CD14-positive monocyte (primary cell): ENCODE measurements around the gene SMYD4. TPM values are rescaled to one million over a fixed set of nuclear protein-coding genes. Genes with fewer than 3 reads are reported as not detected.
A peak's percentile ranks its signal among the peaks of the same experiment; 100 is the strongest.

ENCODE experiments used
- DNase-seq, 3 donors: peaks; one replicate each; pipeline ENCODE4 v3.0.0-alpha.2; 2011 to 2022
- H2AFZ ChIP-seq: 2 replicates; pipeline ENCODE4 v1.6.0; 2012; ENCODE audit warnings: mild to moderate bottlenecking, low read depth, low read length, inconsistent platforms; ENCODE audit not compliant: insufficient read depth, poor library complexity, severe bottlenecking
- H3K27ac ChIP-seq, 2 donors: 1 replicate in 1 of 2; 2 replicates in 1 of 2; pipeline ENCODE4 v1.5.1; 2012 to 2013; ENCODE audit warnings: low read length in 2 of 2, control low read depth in 1 of 2, inconsistent platforms in 1 of 2, low read depth in 1 of 2, mild to moderate bottlenecking in 1 of 2
- H3K27me3 ChIP-seq, 2 donors: one replicate each; pipeline versions ENCODE4 v1.6.0 to v1.6.1; 2011 to 2013; ENCODE audit warnings: low read length in 2 of 2; ENCODE audit not compliant: control insufficient read depth in 2 of 2, insufficient read depth in 2 of 2
- H3K36me3 ChIP-seq, 2 donors: replicated peaks in 1 of 2; 1 replicate in 1 of 2; 2 replicates in 1 of 2; pipeline versions ENCODE4 v1.5.1 to v1.6.1; 2012 to 2013; ENCODE audit warnings: low read length in 2 of 2, control low read depth in 1 of 2, inconsistent platforms in 1 of 2, mild to moderate bottlenecking in 1 of 2; ENCODE audit not compliant: insufficient read depth in 2 of 2, control insufficient read depth in 1 of 2
- H3K4me1 ChIP-seq, 2 donors: 1 replicate in 1 of 2; 2 replicates in 1 of 2; pipeline versions ENCODE4 v1.5.1 to v1.6.1; 2012 to 2013; ENCODE audit warnings: low read length in 2 of 2, control low read depth in 1 of 2, inconsistent platforms in 1 of 2, mild to moderate bottlenecking in 1 of 2, moderate library complexity in 1 of 2; ENCODE audit not compliant: insufficient read depth in 2 of 2, control insufficient read depth in 1 of 2
- H3K4me2 ChIP-seq: replicated peaks from 2 replicates; pipeline ENCODE3; 2012; ENCODE audit warnings: low read length, moderate library complexity, mild to moderate bottlenecking; ENCODE audit not compliant: poor library complexity, severe bottlenecking; ENCODE audit errors: extremely low read depth
- H3K4me3 ChIP-seq, 3 experiments: fragments of 200-600 bp in 1 of 3; sonication (generic) in 1 of 3; replicated peaks in 1 of 3; 1 replicate in 2 of 3; 2 replicates in 1 of 3; pipeline ENCODE4 v1.5.1; 2011 to 2013; ENCODE audit warnings: low read length in 3 of 3, mild to moderate bottlenecking in 3 of 3, control low read depth in 2 of 3, low read depth in 2 of 3, inconsistent platforms in 1 of 3, moderate library complexity in 1 of 3
- H3K79me2 ChIP-seq: 2 replicates; pipeline ENCODE4 v1.6.0; 2012; ENCODE audit warnings: mild to moderate bottlenecking, control low read depth, inconsistent platforms, low read length, moderate library complexity; ENCODE audit not compliant: insufficient read depth
- H3K9ac ChIP-seq: 2 replicates; pipeline ENCODE4 v1.6.0; 2017; ENCODE audit warnings: low read length, mild to moderate bottlenecking; ENCODE audit not compliant: insufficient read depth, poor library complexity, severe bottlenecking
- H3K9me3 ChIP-seq, 2 donors: replicated peaks in 1 of 2; 1 replicate in 1 of 2; 2 replicates in 1 of 2; pipeline versions ENCODE4 v1.5.1 to v1.6.1; 2012 to 2013; ENCODE audit warnings: low read length in 2 of 2, control low read depth in 1 of 2; ENCODE audit not compliant: control insufficient read depth in 1 of 2, insufficient read depth in 1 of 2
- H4K20me1 ChIP-seq: 2 replicates; pipeline ENCODE4 v1.6.0; 2012; ENCODE audit warnings: mild to moderate bottlenecking, low read length, control low read depth, moderate library complexity; ENCODE audit not compliant: insufficient read depth
- H3K27ac Mint-ChIP-seq, 7 donors: one replicate each; pipeline ENCODE4 v1.8.0; 2020; ENCODE audit warnings: mild to moderate bottlenecking in 7 of 7, mixed read lengths in 7 of 7, moderate library complexity in 6 of 7, inconsistent platforms in 2 of 7
- H3K27me3 Mint-ChIP-seq, 3 donors: one replicate each; pipeline ENCODE4 v1.8.0; 2021 to 2022; ENCODE audit warnings: low read depth in 3 of 3, mild to moderate bottlenecking in 3 of 3, mixed read lengths in 3 of 3, moderate library complexity in 3 of 3, inconsistent platforms in 1 of 3
- H3K36me3 Mint-ChIP-seq, 2 donors: one replicate each; pipeline ENCODE4 v1.8.0; 2020; ENCODE audit warnings: mixed read lengths in 2 of 2, inconsistent platforms in 1 of 2, mild to moderate bottlenecking in 1 of 2
- H3K4me1 Mint-ChIP-seq: one replicate; pipeline ENCODE4 v1.8.0; 2020; ENCODE audit warnings: mild to moderate bottlenecking, mixed read lengths
- H3K4me3 Mint-ChIP-seq, 2 donors: one replicate each; pipeline ENCODE4 v1.8.0; 2020; ENCODE audit warnings: mild to moderate bottlenecking in 2 of 2, mixed read lengths in 2 of 2, moderate library complexity in 1 of 2
- H3K9me3 Mint-ChIP-seq, 7 donors: one replicate each; pipeline ENCODE4 v1.8.0; 2020 to 2022; ENCODE audit warnings: mixed read lengths in 7 of 7, mild to moderate bottlenecking in 6 of 7, moderate library complexity in 6 of 7, inconsistent platforms in 2 of 7
- WGBS: methylation state at CpG from one replicate; pipeline ENCODE4 v1.1.5; 2013; ENCODE audit warnings: missing lambda C conversion rate; ENCODE audit not compliant: insufficient coverage; 5-methylcytosine and 5-hydroxymethylcytosine counted together
- intact Hi-C, 2 donors: fragments of 100-400 bp; cut with micrococcal nuclease; formaldehyde crosslinking; loops; one replicate each; pipeline versions ENCODE4 v1.15.0 to v1.15.1; 2023
- polyA plus RNA-seq, 3 donors: library from polyadenylated mRNA; depleted of rRNA in 1 of 3; unstranded in 2 of 3; stranded (reverse) in 1 of 3; fragments of 300-500 nt in 2 of 3; fragments of >200 nt in 1 of 3; fragmentation: Illumina TruSeq in 2 of 3; gene quantifications; 1 replicate in 2 of 3; 2 replicates in 1 of 3; pipeline ENCODE4 v1.2.3, GENCODE V29; 2012 to 2021
- TF ChIP-seq, protein P1 (sequence below): fragments of 200-600 bp; IDR thresholded peaks from one replicate; pipeline ENCODE4 v1.8.0; 2022; ENCODE audit warnings: antibody characterized with exemption, mild to moderate bottlenecking

The SMYD4 gene
- polyA plus RNA-seq, 3 donors: 3.2 to 7.6 (median 6.1) TPM

DNA sequence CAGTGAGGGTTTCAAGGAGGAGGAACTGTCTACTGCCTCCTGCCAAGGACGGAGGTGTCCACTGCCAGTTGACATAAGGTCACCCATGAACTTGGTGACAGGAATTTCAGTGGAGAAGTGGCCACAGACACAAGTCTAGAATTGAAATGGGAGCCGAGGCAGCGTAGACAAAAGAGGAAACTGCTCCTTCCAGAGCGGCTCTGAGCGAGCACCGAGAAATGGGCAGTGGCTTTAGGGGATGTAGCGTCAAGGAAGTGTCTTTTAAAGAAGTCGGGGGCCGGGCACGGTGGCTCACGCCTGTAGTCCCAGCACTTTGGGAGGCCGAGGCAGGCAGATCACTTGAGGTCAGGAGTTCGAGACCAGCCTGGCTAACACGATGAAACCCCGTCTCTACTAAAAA, 70.9 kb downstream of the SMYD4 start:
- peak; percentile 73 to 77 (median 74) for DNase-seq
- H3K4me1 Mint-ChIP-seq: peaks cover 43% of the 10 kb centered on the region

DNA sequence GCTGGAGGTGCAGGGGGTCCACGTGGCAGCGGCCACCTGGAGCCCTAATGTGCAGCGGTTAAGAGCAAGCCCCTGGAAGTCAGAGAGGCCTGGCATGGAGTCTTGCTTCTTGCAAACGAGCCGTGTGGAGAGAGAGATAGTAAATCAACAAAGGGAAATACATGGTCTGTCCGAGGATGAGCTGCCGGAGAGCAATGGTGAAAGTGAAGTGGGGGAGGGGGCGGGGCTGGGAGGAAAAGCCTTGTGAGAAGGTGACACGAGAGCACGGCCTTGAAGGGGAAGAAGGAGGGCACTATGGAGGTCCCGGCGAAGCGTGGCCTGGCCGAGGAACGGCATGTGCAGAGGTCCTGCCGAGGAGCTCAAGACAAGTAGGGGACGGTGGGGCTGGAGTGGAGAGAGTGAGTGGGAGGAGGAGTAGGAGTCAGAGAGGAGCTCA, 73.9 kb downstream of the SMYD4 start:
- H3K4me3 Mint-ChIP-seq: no peak overlapping the region
- TF ChIP-seq, protein P1, sequence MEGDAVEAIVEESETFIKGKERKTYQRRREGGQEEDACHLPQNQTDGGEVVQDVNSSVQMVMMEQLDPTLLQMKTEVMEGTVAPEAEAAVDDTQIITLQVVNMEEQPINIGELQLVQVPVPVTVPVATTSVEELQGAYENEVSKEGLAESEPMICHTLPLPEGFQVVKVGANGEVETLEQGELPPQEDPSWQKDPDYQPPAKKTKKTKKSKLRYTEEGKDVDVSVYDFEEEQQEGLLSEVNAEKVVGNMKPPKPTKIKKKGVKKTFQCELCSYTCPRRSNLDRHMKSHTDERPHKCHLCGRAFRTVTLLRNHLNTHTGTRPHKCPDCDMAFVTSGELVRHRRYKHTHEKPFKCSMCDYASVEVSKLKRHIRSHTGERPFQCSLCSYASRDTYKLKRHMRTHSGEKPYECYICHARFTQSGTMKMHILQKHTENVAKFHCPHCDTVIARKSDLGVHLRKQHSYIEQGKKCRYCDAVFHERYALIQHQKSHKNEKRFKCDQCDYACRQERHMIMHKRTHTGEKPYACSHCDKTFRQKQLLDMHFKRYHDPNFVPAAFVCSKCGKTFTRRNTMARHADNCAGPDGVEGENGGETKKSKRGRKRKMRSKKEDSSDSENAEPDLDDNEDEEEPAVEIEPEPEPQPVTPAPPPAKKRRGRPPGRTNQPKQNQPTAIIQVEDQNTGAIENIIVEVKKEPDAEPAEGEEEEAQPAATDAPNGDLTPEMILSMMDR: no peak
- Histone ChIP-seq H3K79me2 (no peaks in the 10 kb centered on the region), H3K9me3 (no peaks in the 10 kb centered on the region), H3K9ac (no peak overlapping the region), H3K36me3 (no peaks in the 10 kb centered on the region), H3K4me2 (no peak overlapping the region), H4K20me1 (no peaks in the 10 kb centered on the region), H2AFZ (no peak overlapping the region), H3K4me3 (no peak overlapping the region), H3K27ac (no peak overlapping the region), H3K4me1 (peaks cover 45 to 48% of the 10 kb centered on the region in 2 donors), H3K27me3 (no peaks in the 10 kb centered on the region)
- H3K9me3 Mint-ChIP-seq: no peaks in the 10 kb centered on the region
- 81% methylated on average over 17 of the region's 17 CpGs for WGBS
- H3K27ac Mint-ChIP-seq: no peak overlapping the region
- peaks cover 0 to 2% of the 10 kb centered on the region in 2 donors for H3K36me3 Mint-ChIP-seq
- DNase-seq: no peak
- H3K4me1 Mint-ChIP-seq: peaks cover 44% of the 10 kb centered on the region
- intact Hi-C loops: no loop called here
- peaks cover 0 to 4% (median 0%) of the 10 kb centered on the region in 3 donors for H3K27me3 Mint-ChIP-seq

More for the DNA sequence above, 70.9 kb downstream of the SMYD4 start:
- TF ChIP-seq, protein P1: no peak
- Histone ChIP-seq H3K9ac (no peak overlapping the region), H3K4me3 (no peak overlapping the region), H3K4me1 (peaks cover 45 to 52% of the 10 kb centered on the region in 2 donors), H4K20me1 (no peaks in the 10 kb centered on the region), H3K27me3 (no peaks in the 10 kb centered on the region), H3K79me2 (no peaks in the 10 kb centered on the region), H2AFZ (no peak overlapping the region), H3K4me2 (no peak overlapping the region), H3K27ac (peak overlapping the region; percentile 1 to 25), H3K36me3 (no peaks in the 10 kb centered on the region), H3K9me3 (no peaks in the 10 kb centered on the region)
- no peak overlapping the region for H3K4me3 Mint-ChIP-seq
- no peaks in the 10 kb centered on the region for H3K9me3 Mint-ChIP-seq
- peaks cover 0 to 4% (median 0%) of the 10 kb centered on the region in 3 donors for H3K27me3 Mint-ChIP-seq
- H3K36me3 Mint-ChIP-seq: peaks cover 0 to 2% of the 10 kb centered on the region in 2 donors
- 0% methylated on average over 11 of the region's 15 CpGs for WGBS
- intact Hi-C loops: no loop called here
- H3K27ac Mint-ChIP-seq: peak overlapping the region; percentile 70 to 87 (median 84)
